HepG2 (cell line): ENCODE measurements around the gene MYCBP2. TPM values are rescaled to one million over a fixed set of nuclear protein-coding genes. Genes with fewer than 3 reads are reported as not detected.

ENCODE experiments used
- ATAC-seq: fragments of 200-7000 bp; cut with Tn5 transposase; 3 replicates; pipeline ENCODE4 v1.9.1; 2020; ENCODE audit warnings: mild to moderate bottlenecking, moderate library complexity
- BruUV-seq: library from RNA; stranded (reverse); fragments of 400-500 nt; replicated peaks from 2 replicates; lab custom pipeline; 2021; lab: Mats Ljungman, UMichigan
- CTCF ChIA-PET: fragments of 300-600 bp; formaldehyde crosslinking; extraction: SDS; loops from one replicate; lab custom pipeline; 2021; ENCODE audit warnings: low total read pairs, inconsistent platforms, low intra/inter-chr PET ratio; lab: Yijun Ruan, JAX
- POLR2A ChIA-PET: fragments of 350-600 bp; sonication (Branson Sonifier 250); formaldehyde crosslinking; loops from one replicate; lab custom pipeline; 2020; ENCODE audit warnings: antibody characterized with exemption, inconsistent platforms; lab: Yijun Ruan, JAX
- DNase-seq: peaks from one replicate; pipeline ENCODE4 v3.0.0-alpha.2; 2015; ENCODE audit warnings: low spot score
- FAIRE-seq: peaks from 3 replicates; lab custom pipeline; 2011; peaks lifted over from hg19 to GRCh38; lab: Jason Lieb, UNC
- H2AFZ ChIP-seq: one replicate; pipeline ENCODE4 v1.6.1; 2011; ENCODE audit warnings: low read length, inconsistent platforms
- H3K27ac ChIP-seq: fragments of 300-600 bp; 3 replicates; pipeline ENCODE4 v1.8.0; 2011; ENCODE audit warnings: mixed run types, mild to moderate bottlenecking, mixed read lengths, low read length, inconsistent platforms; ENCODE audit not compliant: insufficient read depth; ENCODE audit errors: extremely low read length
- H3K27me3 ChIP-seq, 2 experiments: fragments of 200-600 bp in 1 of 2; 2 replicates in 1 of 2; 3 replicates in 1 of 2; pipeline versions ENCODE4 v1.6.0 to v1.8.0; 2011; ENCODE audit warnings: low read length in 2 of 2, mild to moderate bottlenecking in 2 of 2, moderate library complexity in 2 of 2, inconsistent platforms in 1 of 2; ENCODE audit not compliant: insufficient read depth in 2 of 2, control insufficient read depth in 1 of 2
- H3K36me3 ChIP-seq, 2 experiments: fragments of 200-600 bp in 1 of 2; replicated peaks in 1 of 2; 2 replicates in 1 of 2; 3 replicates in 1 of 2; pipeline versions ENCODE4 v1.5.1 to v1.8.0; 2011; ENCODE audit warnings: low read length in 2 of 2, inconsistent platforms in 1 of 2; ENCODE audit not compliant: insufficient read depth in 2 of 2, control insufficient read depth in 1 of 2
- H3K4me1 ChIP-seq: 2 replicates; pipeline ENCODE4 v1.5.1; 2012; ENCODE audit warnings: low read length, inconsistent platforms; ENCODE audit not compliant: insufficient read depth
- H3K4me2 ChIP-seq: 2 replicates; pipeline ENCODE4 v1.6.0; 2011; ENCODE audit warnings: low read depth, low read length, inconsistent platforms
- H3K4me3 ChIP-seq, 3 experiments: fragments of 200-600 bp in 1 of 3; sonication (generic), shearing (Covaris generic) in 1 of 3; replicated peaks in 1 of 3; 2 replicates each; pipeline ENCODE4 v1.5.1; 2011 to 2016; ENCODE audit warnings: low read length in 3 of 3, inconsistent platforms in 2 of 3, low read depth in 2 of 3, mild to moderate bottlenecking in 2 of 3, control low read depth in 1 of 3, mixed read lengths in 1 of 3; ENCODE audit not compliant: insufficient read depth in 1 of 3
- H3K79me2 ChIP-seq: one replicate; pipeline ENCODE4 v1.6.1; 2011; ENCODE audit warnings: low read length, inconsistent platforms; ENCODE audit not compliant: insufficient read depth
- H3K9ac ChIP-seq: 2 replicates; pipeline ENCODE4 v1.6.0; 2011; ENCODE audit warnings: mild to moderate bottlenecking, low read depth, low read length, inconsistent platforms; ENCODE audit not compliant: insufficient read depth
- H3K9me3 ChIP-seq: 2 replicates; pipeline ENCODE4 v1.5.1; 2012; ENCODE audit warnings: mild to moderate bottlenecking, low read length
- H4K20me1 ChIP-seq: 2 replicates; pipeline ENCODE4 v1.6.0; 2011; ENCODE audit warnings: inconsistent platforms, mild to moderate bottlenecking, low read length, moderate library complexity; ENCODE audit not compliant: insufficient read depth
- ARID2 ChIP-seq: sonication (generic); formaldehyde crosslinking; IDR thresholded peaks from 2 replicates; pipeline ENCODE4 v1.8.1; 2022; ENCODE audit warnings: mild to moderate bottlenecking, missing genetic modification reagents, borderline replicate concordance
- ARID5B ChIP-seq: IDR thresholded peaks from 2 replicates; pipeline ENCODE4 v1.4.0; 2020; ENCODE audit warnings: mild to moderate bottlenecking, missing genetic modification reagents
- CEBPB ChIP-seq: IDR thresholded peaks from 2 replicates; pipeline ENCODE4 v1.6.1; 2011; ENCODE audit warnings: low read depth, low read length, improper control_type of control experiment, borderline replicate concordance
- CEBPG ChIP-seq: IDR thresholded peaks from 2 replicates; pipeline ENCODE4 v1.6.1; 2016
- FOSL1 ChIP-seq: sonication (generic); formaldehyde crosslinking; IDR thresholded peaks from 2 replicates; pipeline ENCODE4 v1.9.0; 2021; ENCODE audit warnings: missing genetic modification reagents, borderline replicate concordance
- FOSL2 ChIP-seq: sonication (generic); formaldehyde crosslinking; IDR thresholded peaks from 2 replicates; pipeline ENCODE4 v1.4.0; 2020; ENCODE audit warnings: missing genetic modification reagents
- FOXA1 ChIP-seq, 2 experiments: fragments of 450-650 bp in 1 of 2; sonication (generic) in 1 of 2; formaldehyde crosslinking in 1 of 2; IDR thresholded peaks; 2 replicates each; pipeline versions ENCODE4 v1.4.0 to v1.6.1; 2016 to 2020; ENCODE audit warnings: missing genetic modification reagents in 1 of 2
- FOXA3 ChIP-seq: IDR thresholded peaks from 2 replicates; pipeline ENCODE4 v1.6.1; 2016; ENCODE audit warnings: missing genetic modification reagents, missing compliant biosample characterization
- GATAD2A ChIP-seq: IDR thresholded peaks from 2 replicates; pipeline ENCODE4 v1.6.1; 2016
- HNRNPUL1 ChIP-seq: fragments of 200-400 bp; formaldehyde crosslinking; IDR thresholded peaks from 2 replicates; pipeline ENCODE4 v1.6.1; 2017; ENCODE audit warnings: low read depth, mild to moderate bottlenecking, low read length, moderate library complexity
- JUND ChIP-seq: sonication (generic); formaldehyde crosslinking; IDR thresholded peaks from 2 replicates; pipeline ENCODE4 v1.8.0; 2022; ENCODE audit warnings: mild to moderate bottlenecking, missing genetic modification reagents
- NR2C2 ChIP-seq: sonication (generic); formaldehyde crosslinking; IDR thresholded peaks from 2 replicates; pipeline ENCODE4 v1.4.0; 2020; ENCODE audit warnings: missing genetic modification reagents, mild to moderate bottlenecking, moderate library complexity, borderline replicate concordance
- SKI ChIP-seq: fragments of 450-650 bp; IDR thresholded peaks from one replicate; pipeline ENCODE4 v1.6.1; 2018; ENCODE audit warnings: mild to moderate bottlenecking; ENCODE audit not compliant: partially characterized antibody
- ZBTB2 ChIP-seq: sonication (generic); formaldehyde crosslinking; IDR thresholded peaks from 2 replicates; pipeline ENCODE4 v1.8.0; 2022; ENCODE audit warnings: low read depth, missing genetic modification reagents
- ZNF251 ChIP-seq: sonication (generic); formaldehyde crosslinking; IDR thresholded peaks from 2 replicates; pipeline ENCODE4 v1.9.0; 2021; ENCODE audit warnings: mild to moderate bottlenecking, missing genetic modification reagents
- ZNF839 ChIP-seq: sonication (generic); formaldehyde crosslinking; IDR thresholded peaks from 2 replicates; pipeline ENCODE4 v1.4.0; 2020; ENCODE audit warnings: missing genetic modification reagents, mild to moderate bottlenecking, borderline replicate concordance
- WGBS: methylation state at CpG from one replicate; pipeline ENCODE4 v1.1.6; 2017; ENCODE audit warnings: low lambda C conversion rate; 5-methylcytosine and 5-hydroxymethylcytosine counted together
- in situ Hi-C: cut with HindIII; loops from 2 replicates; pipeline ENCODE4 v1.10.0; 2017; ENCODE audit warnings: low pct_unique_long_range_greater_than_20kb; ENCODE audit not compliant: extremely low pct_ligation_motif_present
- intact Hi-C: fragments of 100-400 bp; cut with micrococcal nuclease; formaldehyde crosslinking; loops from one replicate; pipeline ENCODE4 v1.10.0; 2022; ENCODE audit not compliant: unreplicated experiment
- polyA plus RNA-seq, 8 experiments: library from polyadenylated mRNA; depleted of rRNA in 3 of 8; stranded (reverse) in 7 of 8; unstranded in 1 of 8; fragments of >200 nt; fragmentation: Illumina TruSeq in 4 of 8; extraction: Trizol in 4 of 8; gene quantifications; 2 replicates each; pipeline versions ENCODE4 v1.2.1 to v1.2.3, GENCODE V29; 2011 to 2016; ENCODE audit warnings: low read depth in 4 of 8, missing spikeins in 1 of 8, mixed read lengths in 1 of 8; ENCODE audit not compliant: insufficient read depth in 1 of 8
- total RNA-seq, 5 experiments: library from RNA; depleted of rRNA; stranded (reverse); fragments of >200 nt; fragmentation: Illumina TruSeq; extraction: Trizol; gene quantifications; 2 replicates each; pipeline ENCODE4 v1.2.3, GENCODE V29; 2016; ENCODE audit warnings: low read depth in 1 of 5
- TF ChIP-seq, protein P1 (sequence below): IDR thresholded peaks from 2 replicates; pipeline ENCODE4 v1.6.1; 2012; ENCODE audit warnings: low read depth, low read length, improper control_type of control experiment
- TF ChIP-seq, protein P2 (sequence below), 2 experiments: fragments of 450-650 bp in 1 of 2; sonication (generic) in 1 of 2; formaldehyde crosslinking; IDR thresholded peaks; 2 replicates each; pipeline versions ENCODE4 v1.5.0 to v1.8.0; 2020 to 2022; ENCODE audit warnings: mild to moderate bottlenecking in 1 of 2, missing genetic modification reagents in 1 of 2

MYCBP2 gene
- total and polyA plus RNA-seq, 2 of the 13 experiments (the other 11 are each of a cell fraction or from before 2014, with no cell fraction given): 16.3 to 35.3 TPM

DNA sequence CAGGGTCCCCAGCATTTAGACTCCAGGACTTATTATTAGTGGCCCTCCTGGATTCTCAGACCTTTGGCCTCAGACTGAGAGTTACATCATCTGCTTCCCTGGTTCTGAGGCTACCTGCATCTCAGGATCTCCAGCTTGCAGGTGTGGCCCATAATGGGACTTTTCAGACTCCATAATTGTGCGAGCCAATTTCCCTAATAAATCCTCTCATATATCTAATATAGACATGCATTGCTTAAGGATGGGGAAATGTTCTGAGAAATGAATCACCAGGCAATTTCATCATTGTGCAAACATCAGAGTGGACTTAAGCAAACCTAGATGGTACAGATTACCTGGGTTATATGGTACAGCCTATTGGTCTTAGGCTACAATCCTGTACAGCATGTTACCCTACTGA lies 183.5 kb downstream of the MYCBP2 start:
- in situ Hi-C loops: no loop called here
- Histone ChIP-seq H3K9me3 (no peaks in the 10 kb centered on the region), H3K4me3 (no peak overlapping the region), H3K9ac (no peak overlapping the region), H3K79me2 (no peaks in the 10 kb centered on the region), H3K27me3 (no peaks in the 10 kb centered on the region), H3K4me1 (peaks cover 13% of the 10 kb centered on the region), H3K36me3 (peaks cover 3 to 19% of the 10 kb centered on the region in 2 experiments), H2AFZ (no peak overlapping the region), H3K27ac (no peak overlapping the region), H3K4me2 (no peak overlapping the region), H4K20me1 (no peaks in the 10 kb centered on the region)
- ChIA-PET POLR2A (no interaction called here), CTCF (no interaction called here)
- FAIRE-seq (no peak), ATAC-seq (peak; percentile 96), DNase-seq (peak; percentile 58)
- TF ChIP-seq ARID5B: 0 out of 2 replicates have a peak, but pooled peaks have one; percentile 19
- no peak for TF ChIP-seq ZNF839
- peak; percentile 65 for TF ChIP-seq CEBPG (CRISPR knock-in tag)
- TF ChIP-seq FOXA3: peak; percentile 62; the same call in 1 of the 2 replicates
- TF ChIP-seq FOSL2 (CRISPR knock-in tag): peak; percentile 87
- TF ChIP-seq, protein P1, sequence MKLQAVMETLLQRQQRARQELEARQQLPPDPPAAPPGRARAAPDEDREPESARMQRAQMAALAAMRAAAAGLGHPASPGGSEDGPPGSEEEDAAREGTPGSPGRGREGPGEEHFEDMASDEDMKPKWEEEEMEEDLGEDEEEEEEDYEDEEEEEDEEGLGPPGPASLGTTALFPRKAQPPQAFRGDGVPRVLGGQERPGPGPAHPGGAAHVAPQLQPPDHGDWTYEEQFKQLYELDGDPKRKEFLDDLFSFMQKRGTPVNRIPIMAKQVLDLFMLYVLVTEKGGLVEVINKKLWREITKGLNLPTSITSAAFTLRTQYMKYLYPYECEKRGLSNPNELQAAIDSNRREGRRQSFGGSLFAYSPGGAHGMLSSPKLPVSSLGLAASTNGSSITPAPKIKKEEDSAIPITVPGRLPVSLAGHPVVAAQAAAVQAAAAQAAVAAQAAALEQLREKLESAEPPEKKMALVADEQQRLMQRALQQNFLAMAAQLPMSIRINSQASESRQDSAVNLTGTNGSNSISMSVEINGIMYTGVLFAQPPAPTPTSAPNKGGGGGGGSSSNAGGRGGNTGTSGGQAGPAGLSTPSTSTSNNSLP: 0 out of 2 replicates have a peak, but pooled peaks have one; percentile 48
- TF ChIP-seq, protein P2, sequence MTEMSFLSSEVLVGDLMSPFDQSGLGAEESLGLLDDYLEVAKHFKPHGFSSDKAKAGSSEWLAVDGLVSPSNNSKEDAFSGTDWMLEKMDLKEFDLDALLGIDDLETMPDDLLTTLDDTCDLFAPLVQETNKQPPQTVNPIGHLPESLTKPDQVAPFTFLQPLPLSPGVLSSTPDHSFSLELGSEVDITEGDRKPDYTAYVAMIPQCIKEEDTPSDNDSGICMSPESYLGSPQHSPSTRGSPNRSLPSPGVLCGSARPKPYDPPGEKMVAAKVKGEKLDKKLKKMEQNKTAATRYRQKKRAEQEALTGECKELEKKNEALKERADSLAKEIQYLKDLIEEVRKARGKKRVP (CRISPR knock-in tag; IDR thresholded peaks at IDR 0.05): peak in 1 of 2 experiments; percentile 26; a peak in 1 of 4 replicates
- no peak for TF ChIP-seq ZNF251
- peak; percentile 22 for TF ChIP-seq SKI
- TF ChIP-seq FOSL1 (CRISPR knock-in tag): peak; percentile 72
- TF ChIP-seq FOXA1 (IDR thresholded peaks at IDR 0.05): no peak
- 0 out of 2 replicates have a peak, but pooled peaks have one; percentile 28 for TF ChIP-seq FOXA1 (CRISPR knock-in tag; IDR thresholded peaks at IDR 0.05)
- peak; percentile 44; the same call in 1 of the 2 replicates for TF ChIP-seq GATAD2A (CRISPR knock-in tag)
- TF ChIP-seq ZBTB2 (CRISPR knock-in tag): no peak
- no peak for TF ChIP-seq HNRNPUL1
- 0 out of 2 replicates have a peak, but pooled peaks have one; percentile 23 for TF ChIP-seq NR2C2 (CRISPR knock-in tag)
- peak; percentile 50; the same call in 1 of the 2 replicates for TF ChIP-seq JUND (CRISPR knock-in tag)
- TF ChIP-seq ARID2 (CRISPR knock-in tag): no peak
- TF ChIP-seq CEBPB: peak; percentile 88
- WGBS: 80% methylated on average over 1 of the region's 1 CpG
- intact Hi-C loops: no loop called here
- BruUV-seq: no TSS peak
